Iris pigment epithelial cell (primary cell): ENCODE measurements around the gene MICAL3.
"Not testable (repeated sequence)": the region's sequence is repeated elsewhere in the genome, so short reads cannot be mapped to it uniquely, and the experiment has no call there.

ENCODE experiments used
- DNase-seq: peaks from one replicate; pipeline ENCODE4 v3.0.0-alpha.2; 2011; ENCODE audit warnings: low read depth

The MICAL3 gene

DNA sequence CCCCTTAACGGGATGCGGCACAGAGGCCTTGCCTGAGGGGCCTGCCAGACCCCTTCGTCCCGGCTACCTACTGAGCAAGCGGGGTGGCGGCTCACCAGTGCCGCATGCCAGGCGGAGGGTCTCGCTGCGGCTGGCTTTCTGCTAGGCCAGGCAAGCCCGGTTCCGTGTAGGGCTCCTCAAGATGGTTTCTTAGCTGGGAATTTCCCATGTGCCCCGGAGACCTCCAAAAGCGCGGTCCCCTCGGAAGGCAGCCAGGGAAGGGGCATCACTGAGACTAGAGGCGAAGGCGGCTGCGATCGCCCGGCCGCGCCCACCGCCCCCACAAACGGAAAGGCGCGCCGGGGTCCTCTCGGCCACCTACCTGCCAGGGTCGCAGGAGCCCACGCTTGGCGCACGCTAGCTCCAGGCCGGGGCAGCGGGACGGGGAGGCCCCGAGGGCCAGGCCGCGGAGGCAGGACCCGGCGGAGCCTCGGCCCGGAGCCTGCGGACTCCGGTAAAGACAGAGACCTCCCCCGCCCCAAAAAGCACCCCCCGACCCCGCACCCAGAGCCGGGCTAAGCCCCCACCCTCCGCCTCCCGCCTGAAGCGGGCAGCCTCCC is 23.8 kb downstream of the MICAL3 start:
- no peak for DNase-seq

DNA sequence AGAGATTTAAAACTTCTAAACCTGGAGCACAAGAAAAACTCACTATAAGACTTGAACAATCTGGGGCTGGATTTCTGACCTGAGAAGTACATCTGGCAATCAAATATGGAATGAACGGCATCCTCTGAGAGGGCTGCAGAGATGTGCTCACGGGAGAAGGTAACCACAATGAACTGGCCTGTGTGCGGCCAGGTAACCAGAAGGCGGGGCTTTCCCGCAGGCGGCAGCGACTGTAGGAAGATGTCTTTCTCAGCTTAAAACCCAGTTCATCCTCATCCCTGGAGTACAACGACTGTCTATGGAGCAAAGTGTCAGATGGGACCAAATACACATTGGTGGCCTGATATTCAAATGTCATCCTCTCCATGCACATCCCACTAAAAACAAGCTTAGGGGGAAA is 24.5 kb downstream of the MICAL3 start:
- no peak for DNase-seq

DNA sequence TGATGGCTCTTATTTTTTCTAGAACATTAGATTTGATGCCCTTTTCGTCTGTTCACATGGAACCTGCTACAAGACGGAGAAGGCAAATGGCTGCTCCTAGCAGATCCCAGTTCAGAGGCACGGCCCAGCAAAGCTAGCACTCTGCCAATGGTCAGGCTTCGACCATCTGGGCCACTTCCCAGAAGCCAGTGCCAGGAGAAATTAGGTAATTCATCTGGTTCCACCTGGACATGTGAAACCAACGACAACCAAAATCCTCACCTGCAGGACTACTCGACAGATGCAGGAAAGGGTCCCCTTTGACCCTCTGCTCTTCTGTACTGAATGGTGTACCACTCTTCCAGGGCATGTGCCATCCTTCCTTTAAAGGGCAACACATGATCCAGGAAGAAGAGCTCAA is 25.4 kb downstream of the MICAL3 start:
- DNase-seq: no peak

DNA sequence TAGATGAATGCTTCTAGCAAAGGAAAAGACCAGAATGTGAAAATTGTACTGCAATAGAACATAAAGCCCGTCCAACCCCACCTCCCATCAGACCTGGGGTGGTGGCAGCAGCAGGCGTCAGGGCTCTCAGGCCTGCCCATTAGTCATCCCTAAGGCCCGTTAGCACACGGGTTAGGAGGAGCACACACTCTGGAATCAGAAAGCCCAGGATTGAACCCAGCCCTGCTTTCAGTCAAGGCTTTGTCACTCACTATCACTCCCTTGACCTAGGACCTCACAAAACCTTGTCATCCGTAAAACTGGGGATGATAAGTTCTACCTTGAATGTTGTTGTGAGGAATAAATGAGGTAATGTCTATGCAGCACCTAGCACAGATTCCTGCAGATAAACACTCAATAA is 26.9 kb downstream of the MICAL3 start:
- peak; percentile 49 for DNase-seq

DNA sequence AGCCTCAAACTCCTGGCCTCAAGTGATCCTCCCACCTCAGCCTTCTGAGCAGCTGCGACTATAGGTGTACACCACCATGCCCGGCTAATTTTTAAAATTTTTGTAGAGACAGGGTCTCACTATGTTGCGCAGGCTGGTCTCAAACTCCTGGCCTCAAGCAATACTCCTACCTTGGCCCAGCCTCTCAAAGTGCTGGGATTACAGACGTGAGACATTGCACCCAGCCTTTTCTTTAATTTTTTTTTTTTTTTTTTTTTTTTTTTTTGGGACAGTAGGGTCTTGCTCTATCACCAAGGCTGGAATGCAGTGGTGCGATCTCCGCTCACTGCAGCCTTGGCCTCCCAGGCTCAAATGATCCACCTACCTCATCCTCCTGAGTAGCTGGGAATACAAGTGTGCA is 29.1 kb downstream of the MICAL3 start:
- not testable (repeated sequence) for DNase-seq

DNA sequence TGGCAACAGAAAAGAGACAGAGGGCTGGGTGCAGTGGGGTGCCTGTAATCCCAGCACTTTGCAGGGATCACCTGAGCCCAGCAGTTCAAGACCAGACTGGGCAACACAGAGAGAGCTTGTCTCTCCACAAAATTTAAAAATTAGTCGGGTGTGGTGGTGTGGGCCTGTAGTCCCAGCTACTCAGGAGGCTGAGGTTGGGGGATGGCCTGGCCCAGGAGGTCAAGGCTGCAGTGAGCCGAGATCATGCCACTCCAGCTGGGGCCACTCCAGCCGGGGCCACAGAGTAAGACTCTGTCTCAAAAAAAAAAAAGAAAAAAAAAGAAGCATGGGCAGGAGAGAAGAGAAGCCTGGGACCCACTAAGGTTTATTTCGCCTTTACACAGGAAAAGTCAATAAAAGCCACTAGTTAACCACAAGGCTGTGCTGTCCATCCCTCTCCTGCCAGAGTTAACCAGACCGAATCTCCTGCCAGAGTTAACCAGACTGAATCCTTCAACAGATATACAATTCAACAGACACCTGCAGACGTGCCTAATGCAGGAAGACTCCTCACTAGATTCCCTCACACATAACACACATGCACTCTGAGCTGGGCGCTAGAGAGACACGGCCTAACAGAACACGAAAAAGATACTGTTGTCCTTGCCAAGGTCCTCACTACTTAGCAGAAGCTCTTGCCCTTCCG is 29.8 kb downstream of the MICAL3 start:
- no peak for DNase-seq

DNA sequence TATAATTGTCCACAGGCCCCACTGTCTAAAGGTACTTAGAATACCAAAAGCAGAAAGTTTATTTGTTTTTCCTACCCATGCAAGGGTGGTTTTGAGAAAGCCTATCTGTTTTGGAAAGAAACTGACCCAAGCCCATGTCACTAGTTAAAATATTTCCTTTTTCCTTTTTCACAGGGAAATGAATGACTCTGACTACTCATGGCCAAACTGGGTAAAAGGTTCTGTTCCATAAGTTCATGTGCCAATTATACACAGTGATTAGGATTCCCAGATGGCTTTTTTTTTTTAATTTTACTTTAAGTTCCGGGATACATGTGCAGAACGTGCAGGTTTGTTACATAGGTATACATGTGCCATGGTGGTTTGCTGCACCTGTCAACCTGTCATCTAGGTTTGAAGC is 31.4 kb downstream of the MICAL3 start:
- not testable (repeated sequence) for DNase-seq

DNA sequence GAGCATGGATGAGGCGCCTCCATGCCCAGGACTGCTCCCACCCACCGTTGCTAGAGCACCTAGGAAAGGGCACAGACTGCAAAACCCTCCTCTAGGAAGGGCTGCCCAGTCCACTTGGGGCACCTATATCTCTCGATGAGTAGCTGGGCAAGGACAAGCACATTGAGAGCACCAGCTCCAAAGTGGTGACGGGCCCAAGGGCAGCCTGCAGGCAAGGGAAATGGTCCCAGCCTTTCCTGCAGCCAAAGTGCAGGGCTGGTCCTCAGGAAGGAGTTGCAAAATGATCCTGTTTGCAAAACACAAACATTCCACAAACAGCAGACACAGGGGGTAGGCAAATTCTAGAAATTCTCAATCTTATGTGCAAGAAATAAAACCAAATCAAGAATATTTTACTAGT is 32.4 kb downstream of the MICAL3 start:
- DNase-seq: not testable (repeated sequence)

DNA sequence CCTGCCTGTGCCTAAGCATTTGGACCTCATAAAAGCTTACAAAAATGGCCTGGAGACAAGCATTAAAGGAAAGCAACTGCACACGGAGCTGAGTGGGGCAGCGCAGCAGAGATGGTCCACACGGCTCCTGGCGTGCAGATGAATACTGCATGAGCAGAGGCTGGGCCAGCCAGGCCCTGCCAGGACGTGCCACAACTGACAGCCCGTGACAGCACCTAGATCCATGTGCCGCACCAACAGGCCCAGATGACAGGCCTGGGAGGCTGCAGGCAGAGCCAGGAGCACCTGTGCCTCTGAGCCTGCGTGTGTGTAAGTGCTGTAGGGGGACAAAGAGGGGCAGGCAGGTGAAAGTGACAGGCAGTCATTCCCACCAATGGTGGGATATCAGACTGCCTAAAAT is 33.4 kb downstream of the MICAL3 start:
- no peak for DNase-seq

DNA sequence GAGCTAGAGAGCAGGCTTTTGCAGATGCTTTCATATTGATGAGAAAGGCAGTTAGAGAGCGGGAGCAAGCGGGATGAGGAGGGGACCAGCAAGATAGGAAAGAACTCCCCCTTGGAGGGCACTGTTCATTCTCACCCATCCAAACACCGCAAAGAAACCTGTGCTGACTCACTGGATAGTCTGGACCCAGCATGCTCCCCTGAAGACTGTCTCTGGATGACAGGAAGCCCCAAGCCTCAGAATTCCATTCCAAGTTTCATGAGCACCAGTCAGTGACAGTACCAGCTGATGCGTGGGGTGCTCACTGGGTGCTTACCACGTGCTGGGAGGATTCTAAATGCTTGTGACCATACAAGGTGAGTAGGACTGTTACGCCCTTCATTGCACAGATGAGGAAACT is 34.2 kb downstream of the MICAL3 start:
- DNase-seq: peak; percentile 43

DNA sequence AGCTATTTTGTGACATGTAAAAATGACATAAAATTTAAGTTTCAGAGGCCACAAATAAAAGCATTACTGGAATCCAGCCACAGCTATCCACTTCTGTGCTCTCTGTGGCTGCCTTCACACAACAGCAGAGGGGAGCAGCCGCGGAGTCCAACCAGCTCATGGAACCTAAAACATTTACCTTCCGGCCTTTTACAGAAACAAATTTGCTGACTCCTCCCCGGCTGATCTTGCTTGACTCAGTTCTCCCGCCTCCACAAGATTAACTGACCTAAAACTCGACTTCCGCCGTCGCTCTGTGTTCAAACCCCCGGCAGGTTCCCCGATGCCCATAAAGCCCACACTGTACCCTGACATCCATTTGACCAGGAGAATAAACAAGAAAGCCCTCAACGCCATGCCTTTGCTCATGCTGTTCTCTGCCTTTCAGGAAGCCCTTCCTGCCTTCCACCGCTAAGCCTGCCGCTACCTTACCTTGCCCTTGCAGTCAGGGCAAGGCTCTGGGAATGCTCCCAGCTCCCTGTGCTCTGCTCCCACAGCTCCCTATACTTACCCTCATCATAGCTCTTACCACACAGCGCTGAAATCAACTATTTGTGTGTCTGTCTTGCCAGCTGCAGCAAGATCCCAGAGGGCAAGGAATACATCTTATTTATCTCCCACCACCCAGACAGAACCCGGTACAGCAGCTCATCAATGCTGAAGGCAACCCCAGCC is 35.4 kb downstream of the MICAL3 start:
- DNase-seq: peak; percentile 64

DNA sequence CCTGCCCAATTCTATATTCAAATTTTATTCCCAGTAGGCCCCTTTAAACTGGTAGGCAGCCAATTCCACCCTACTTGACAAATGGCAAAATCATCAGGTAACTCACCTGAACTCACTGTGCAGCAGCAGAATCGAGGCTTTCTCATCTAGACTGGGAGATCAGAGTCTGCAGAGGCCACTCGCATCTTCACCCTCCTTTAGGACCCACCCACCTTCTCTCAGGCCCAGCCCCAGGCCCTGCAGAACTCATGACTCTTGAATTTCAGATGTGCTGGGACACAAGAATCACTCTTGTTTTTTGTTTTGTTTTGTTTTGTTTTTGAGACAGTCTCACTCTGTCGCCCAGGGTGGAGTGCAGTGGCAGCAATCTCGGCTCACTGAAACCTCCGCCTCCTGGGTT is 38.8 kb downstream of the MICAL3 start:
- DNase-seq: no peak

DNA sequence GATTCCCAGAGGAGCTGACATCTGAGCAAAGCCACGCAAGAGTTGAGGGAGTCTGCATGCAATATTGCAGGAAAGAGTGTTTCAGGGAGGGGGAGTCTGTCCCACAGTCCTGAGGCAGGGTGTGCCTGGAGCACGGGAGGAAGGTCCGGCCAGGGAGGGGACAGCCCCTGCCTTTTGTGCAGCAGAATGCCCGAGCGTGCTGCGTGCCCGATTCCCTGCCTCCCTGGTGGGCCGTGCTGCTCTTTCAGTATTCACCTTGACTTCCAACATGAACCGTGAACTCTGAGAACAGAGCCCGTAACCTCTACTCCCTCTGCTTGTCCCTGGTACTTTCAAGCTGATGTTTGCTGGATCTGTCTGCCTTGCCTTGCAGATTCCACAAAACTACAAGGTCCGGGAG is 39.3 kb downstream of the MICAL3 start:
- not testable (repeated sequence) for DNase-seq

DNA sequence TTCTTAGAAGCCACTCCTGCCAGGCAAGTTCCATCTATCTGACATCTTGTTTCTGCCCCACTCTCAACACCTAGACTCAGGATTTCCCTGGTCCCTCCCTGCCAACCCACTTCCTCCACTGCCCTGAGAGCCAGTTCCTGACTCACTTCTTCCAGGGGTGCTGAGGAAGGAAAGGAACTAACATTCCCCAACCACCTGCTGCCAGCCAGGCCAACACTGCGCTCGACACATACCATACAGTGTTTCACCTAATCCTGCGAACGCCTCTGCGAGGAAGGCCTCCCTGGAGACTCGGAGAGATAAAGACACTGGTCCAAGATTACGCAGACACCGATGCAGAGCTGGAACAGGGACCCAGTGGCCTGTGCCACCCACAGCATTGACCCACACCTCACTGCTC is 40.2 kb downstream of the MICAL3 start:
- DNase-seq: no peak

DNA sequence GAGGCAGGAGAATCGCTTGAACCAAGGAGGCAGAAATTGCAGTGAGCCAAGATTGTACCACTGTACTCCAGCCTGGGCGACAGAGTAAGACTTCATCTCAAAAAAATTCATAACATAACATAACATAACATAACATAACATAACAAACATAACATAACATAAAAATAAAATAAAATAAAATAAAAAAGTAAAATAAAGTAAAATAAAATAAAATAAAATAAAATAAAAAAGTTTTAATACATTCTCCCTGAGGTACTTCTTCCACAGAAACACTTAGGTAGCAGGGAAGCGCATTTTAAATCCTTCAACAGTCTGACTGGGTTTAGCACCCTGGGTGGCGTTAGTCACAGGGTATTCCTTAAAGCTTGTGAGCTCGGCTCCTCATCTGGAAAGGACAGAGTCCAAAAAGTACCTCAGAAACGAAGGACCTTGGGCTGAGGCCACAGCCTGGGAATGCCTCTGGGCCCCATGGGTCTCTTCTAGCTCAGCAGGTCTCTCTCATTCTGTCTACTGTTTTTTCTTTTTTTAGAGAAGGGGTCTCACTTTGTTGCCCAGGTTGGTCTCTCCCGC is 41.7 kb downstream of the MICAL3 start:
- DNase-seq: no peak

DNA sequence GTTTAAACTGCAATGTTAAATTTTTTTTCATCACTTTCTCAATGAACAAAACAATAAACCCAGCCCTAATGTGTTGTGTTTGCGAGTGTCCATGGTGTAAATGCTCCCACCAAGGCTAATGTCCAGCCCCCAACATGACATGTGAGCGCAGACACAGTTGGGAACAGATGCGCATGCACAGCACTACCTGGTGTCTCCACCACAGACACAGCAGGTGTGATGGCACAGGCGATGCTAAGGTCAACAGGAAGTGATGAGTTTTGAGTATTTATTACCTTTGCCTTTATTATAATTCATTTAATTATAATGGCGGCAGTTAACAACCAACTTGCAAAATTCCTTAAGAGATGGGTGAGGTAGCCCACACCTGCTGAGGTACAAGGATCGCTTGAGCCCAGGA is 42.9 kb downstream of the MICAL3 start:
- no peak for DNase-seq

DNA sequence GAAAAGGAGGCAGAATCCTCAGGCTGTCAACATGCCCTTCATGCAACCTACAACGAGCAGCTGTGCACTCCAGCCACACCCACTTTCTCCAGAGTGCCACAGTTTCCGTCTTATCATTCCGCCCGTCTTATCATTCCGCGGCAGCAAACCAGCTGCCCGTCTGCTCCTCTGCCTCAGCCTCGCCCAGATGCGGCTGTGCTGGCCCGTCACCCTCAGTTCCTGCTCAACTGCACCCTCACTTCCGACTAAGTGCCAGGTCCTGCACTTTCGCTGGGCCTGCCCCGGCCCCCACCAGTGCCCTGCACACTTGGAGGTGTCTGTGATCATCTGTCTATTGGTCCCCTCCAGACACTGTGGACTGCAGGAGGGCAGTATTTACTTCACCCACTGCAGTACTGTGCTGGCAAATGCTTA is 43.7 kb downstream of the MICAL3 start:
- DNase-seq: peak; percentile 36

DNA sequence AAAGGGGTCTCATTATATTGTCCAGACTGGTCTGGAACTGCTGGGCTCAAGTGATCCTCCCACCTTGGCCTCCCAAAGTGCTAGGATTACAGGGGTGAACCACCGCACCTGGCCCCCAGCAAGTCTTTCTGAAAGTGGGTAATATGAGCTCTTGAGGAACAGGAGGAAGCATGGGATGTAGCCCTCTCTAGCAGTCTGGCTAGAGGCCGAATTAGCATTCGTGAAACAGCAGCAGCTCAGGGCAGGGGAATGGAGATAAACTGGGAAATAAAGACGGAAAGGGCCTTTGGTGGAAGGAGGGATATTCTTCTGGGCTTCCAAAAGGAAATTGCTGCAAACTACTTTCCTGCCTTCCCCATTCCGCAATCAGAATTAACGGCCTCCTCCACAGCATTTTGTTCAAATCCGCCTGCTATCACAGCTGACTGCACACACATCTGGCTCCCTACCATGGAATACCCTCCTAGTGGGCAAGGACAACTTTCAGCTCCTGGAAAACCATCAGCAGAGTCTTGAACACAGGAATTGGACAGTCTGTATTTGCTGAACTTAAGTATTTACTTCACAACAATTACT is 44.3 kb downstream of the MICAL3 start:
- no peak for DNase-seq

DNA sequence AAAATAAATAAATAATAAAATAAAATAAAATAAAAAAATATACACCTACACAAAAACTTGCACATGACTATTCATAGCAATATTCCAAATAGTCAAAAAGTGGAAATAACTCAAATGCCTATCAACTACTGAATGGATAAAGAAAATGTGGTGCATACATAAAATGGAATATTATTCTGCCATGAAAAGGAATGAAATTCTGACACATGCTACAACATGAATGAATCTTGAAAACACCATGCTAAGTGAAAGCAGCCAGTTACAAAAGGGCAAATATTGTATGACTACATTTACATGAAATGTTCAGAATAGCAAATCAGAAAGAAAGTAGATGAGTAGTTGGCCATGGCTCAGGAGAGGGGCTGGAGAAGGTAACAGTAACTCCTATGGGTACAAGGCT is 46.3 kb downstream of the MICAL3 start:
- DNase-seq: no peak

DNA sequence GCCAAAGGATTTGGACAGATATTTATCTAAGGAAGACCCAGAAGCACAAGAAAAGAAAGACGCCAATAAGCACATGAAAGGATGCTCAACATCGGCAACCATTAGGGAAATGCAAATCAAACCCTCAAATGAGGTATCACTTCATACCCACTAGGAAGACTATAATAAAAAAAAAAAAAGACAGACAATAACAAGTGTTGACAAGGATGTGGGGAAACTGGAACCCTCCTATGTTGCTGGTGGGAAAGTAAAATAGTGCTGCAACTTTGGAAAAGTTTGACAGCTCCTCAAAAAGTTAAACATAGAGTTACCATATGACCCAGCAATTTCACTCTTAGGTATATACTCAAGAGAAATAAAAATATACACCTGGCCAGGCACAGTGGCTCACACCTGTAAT is 47.0 kb downstream of the MICAL3 start:
- DNase-seq: no peak

DNA sequence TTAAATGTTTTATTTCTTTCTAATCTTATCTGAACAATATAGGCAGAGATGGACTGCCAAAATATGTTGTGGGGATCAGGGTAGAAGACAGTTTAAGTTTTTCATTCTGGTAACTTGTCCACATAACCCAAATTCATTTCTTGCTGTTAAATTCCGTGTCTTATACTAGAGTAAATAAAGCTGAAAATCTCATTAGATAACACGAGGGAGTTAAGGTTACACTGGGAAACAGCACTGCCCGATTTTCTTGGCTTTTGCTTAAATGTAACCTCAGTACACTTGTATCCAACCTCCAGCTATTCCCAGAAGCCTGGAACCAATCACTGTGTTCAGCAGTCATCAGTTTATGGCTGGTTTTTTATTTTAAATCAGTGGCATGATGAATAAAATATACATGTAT is 48.2 kb downstream of the MICAL3 start:
- no peak for DNase-seq

DNA sequence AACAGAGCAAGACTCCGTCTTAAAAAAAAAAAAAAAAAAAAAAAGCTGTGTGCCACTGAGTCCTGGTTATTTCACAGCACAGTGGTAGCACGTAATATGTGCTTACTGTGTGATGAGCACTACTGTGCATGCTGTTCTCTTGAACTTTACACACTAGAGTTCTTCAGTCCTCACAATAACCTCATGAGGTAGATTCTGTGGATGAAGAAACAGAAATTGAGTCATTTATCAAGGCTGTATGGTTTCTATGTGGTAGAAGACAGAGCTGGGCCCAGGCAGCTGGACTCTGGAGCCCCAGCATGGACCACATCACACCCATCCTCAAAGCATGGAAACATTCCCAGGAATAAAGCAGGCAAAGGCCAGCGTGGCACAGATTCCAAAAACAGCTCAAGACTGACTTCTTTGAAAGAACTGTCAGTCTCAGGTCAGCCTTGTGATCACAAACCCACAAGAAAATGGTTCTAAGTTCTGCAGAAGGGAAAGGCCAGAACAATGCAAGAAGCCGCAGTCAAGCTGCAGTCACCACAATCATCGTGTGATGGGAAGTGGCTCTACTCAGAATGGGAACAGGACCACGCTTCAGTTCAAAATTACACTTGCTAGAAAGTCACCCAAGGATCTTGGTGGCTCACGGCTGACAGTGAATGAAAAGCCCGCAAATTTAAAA is 49.5 kb downstream of the MICAL3 start:
- no peak for DNase-seq
